ENCODE measurements around the gene UBAP1L.
"Not testable (repeated sequence)": the region's sequence is repeated elsewhere in the genome, so short reads cannot be mapped to it uniquely, and the experiment has no call there.

DNA sequence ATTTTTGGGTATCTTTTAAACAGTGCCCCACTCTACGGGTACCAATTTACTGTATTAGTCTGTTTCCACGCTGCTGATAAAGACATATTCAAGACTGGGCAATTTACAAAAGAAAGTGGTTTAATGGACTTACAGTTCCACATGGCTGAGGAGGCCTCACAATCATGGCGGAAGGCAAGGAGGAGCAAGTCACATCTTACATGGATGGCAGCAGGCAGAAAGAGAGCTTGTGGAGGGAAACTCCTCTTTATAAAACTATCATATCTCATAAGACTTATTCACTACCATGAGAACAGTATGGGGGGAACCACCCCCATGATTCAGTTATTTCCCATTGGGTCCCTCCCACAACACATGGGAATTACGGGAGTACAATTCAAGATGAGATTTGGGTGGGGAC is 22.9 kb upstream of the UBAP1L start:
- TF ChIP-seq EZH2phosphoT487 (IDR thresholded peaks at IDR 0.05; ENCODE audit: insufficient read depth, low read depth); EZH2 (IDR thresholded peaks at IDR 0.05; ENCODE audit: insufficient read depth, poor library complexity, severe bottlenecking): not testable (repeated sequence)
